ENCODE measurements around the gene ERI2. TPM values are rescaled to one million over a fixed set of nuclear protein-coding genes. Genes with fewer than 3 reads are reported as not detected.
"Not testable (repeated sequence)": the region's sequence is repeated elsewhere in the genome, so short reads cannot be mapped to it uniquely, and the experiment has no call there.

Gene ERI2
- total RNA-seq, 2 experiments from 2014 or later = 18.4 to 19.6 TPM

GRCh38 chr16:20781697-20782096 lies 24.6 kb downstream of the ERI2 start:
- H3K9me3 Mint-ChIP-seq = no peaks in the 10 kb centered on the region
- no peak overlapping the region for H3K27ac Mint-ChIP-seq
- H3K36me3 Mint-ChIP-seq (ENCODE audit: low read depth) = peaks cover 3% of the 10 kb centered on the region
- H3K27me3 Mint-ChIP-seq (ENCODE audit: low read depth) = no peaks in the 10 kb centered on the region
- CTCF ChIA-PET = no interaction called here
- no peaks in the 10 kb centered on the region for H3K4me1 Mint-ChIP-seq (ENCODE audit: low read depth)
- intact Hi-C loops (cut with micrococcal nuclease) = no loop called here
- no peak for DNase-seq
- H3K4me3 Mint-ChIP-seq = no peak overlapping the region

GRCh38 chr16:20774703-20775362 lies 31.4 kb downstream of the ERI2 start:
- peak; percentile 73 for DNase-seq
- H3K9me3 Mint-ChIP-seq = no peaks in the 10 kb centered on the region
- peaks cover 9% of the 10 kb centered on the region for H3K36me3 Mint-ChIP-seq (ENCODE audit: low read depth)
- no peak overlapping the region for H3K4me3 Mint-ChIP-seq
- intact Hi-C loops (cut with micrococcal nuclease) = no loop called here
- CTCF ChIA-PET = interaction anchor here (0.8 to 1.0 kb wide), 3 partner anchors 10 to 14 kb away, joined by 3 read pairs; no protein-coding TSS in a partner anchor
- H3K27me3 Mint-ChIP-seq (ENCODE audit: low read depth) = no peaks in the 10 kb centered on the region
- H3K27ac Mint-ChIP-seq = no peak overlapping the region
- no peaks in the 10 kb centered on the region for H3K4me1 Mint-ChIP-seq (ENCODE audit: low read depth)

- peaks cover 7% of the 10 kb centered on the region for H3K36me3 Mint-ChIP-seq (ENCODE audit: low read depth)
- no peaks in the 10 kb centered on the region for H3K27me3 Mint-ChIP-seq (ENCODE audit: low read depth)
- intact Hi-C loops (cut with micrococcal nuclease) = no loop called here
- no peak for DNase-seq
- no peaks in the 10 kb centered on the region for H3K4me1 Mint-ChIP-seq (ENCODE audit: low read depth)
- no peak overlapping the region for H3K4me3 Mint-ChIP-seq
- no peak overlapping the region for H3K27ac Mint-ChIP-seq
- CTCF ChIA-PET = interaction anchor here (0.6 to 1.0 kb wide), 2 partner anchors 9 to 1335 kb away, joined by 3 read pairs; no protein-coding TSS in a partner anchor
- H3K9me3 Mint-ChIP-seq = no peaks in the 10 kb centered on the region
Observed at GRCh38 chr16:20773679-20774078, 32.6 kb downstream of the ERI2 start.

GRCh38 chr16:20768818-20769217 lies 37.5 kb downstream of the ERI2 start:
- H3K9me3 Mint-ChIP-seq = no peaks in the 10 kb centered on the region
- CTCF ChIA-PET = no interaction called here
- H3K4me1 Mint-ChIP-seq (ENCODE audit: low read depth) = peaks cover 12% of the 10 kb centered on the region
- H3K36me3 Mint-ChIP-seq (ENCODE audit: low read depth) = peaks cover 6% of the 10 kb centered on the region
- H3K4me3 Mint-ChIP-seq = no peak overlapping the region
- H3K27me3 Mint-ChIP-seq (ENCODE audit: low read depth) = no peaks in the 10 kb centered on the region
- H3K27ac Mint-ChIP-seq = no peak overlapping the region
- intact Hi-C loops (cut with micrococcal nuclease) = no loop called here
- no peak for DNase-seq

- DNase-seq = no peak
- Mint-ChIP-seq H3K9me3 (no peaks in the 10 kb centered on the region), H3K4me1 (ENCODE audit: low read depth) (peaks cover 16% of the 10 kb centered on the region), H3K27ac (no peak overlapping the region), H3K4me3 (no peak overlapping the region), H3K36me3 (ENCODE audit: low read depth) (peaks cover 6% of the 10 kb centered on the region), H3K27me3 (ENCODE audit: low read depth) (no peaks in the 10 kb centered on the region)
- intact Hi-C loops (cut with micrococcal nuclease) = no loop called here
- CTCF ChIA-PET = no interaction called here
Observed at GRCh38 chr16:20768121-20768520, 38.2 kb downstream of the ERI2 start.

- H3K36me3 Mint-ChIP-seq (ENCODE audit: low read depth) = peaks cover 6% of the 10 kb centered on the region
- no peak for DNase-seq
- H3K27ac Mint-ChIP-seq = no peak overlapping the region
- H3K27me3 Mint-ChIP-seq (ENCODE audit: low read depth) = no peaks in the 10 kb centered on the region
- H3K9me3 Mint-ChIP-seq = peaks cover 2% of the 10 kb centered on the region
- H3K4me1 Mint-ChIP-seq (ENCODE audit: low read depth) = peaks cover 19% of the 10 kb centered on the region
- intact Hi-C loops (cut with micrococcal nuclease) = no loop called here
- CTCF ChIA-PET = no interaction called here
- no peak overlapping the region for H3K4me3 Mint-ChIP-seq
Observed at GRCh38 chr16:20767577-20767976, 38.7 kb downstream of the ERI2 start.

GRCh38 chr16:20766294-20766693 lies 40.0 kb downstream of the ERI2 start:
- Mint-ChIP-seq H3K9me3 (peaks cover 6% of the 10 kb centered on the region), H3K4me1 (ENCODE audit: low read depth) (peaks cover 25% of the 10 kb centered on the region), H3K27me3 (ENCODE audit: low read depth) (no peaks in the 10 kb centered on the region), H3K36me3 (ENCODE audit: low read depth) (peaks cover 5% of the 10 kb centered on the region), H3K27ac (no peak overlapping the region), H3K4me3 (no peak overlapping the region)
- CTCF ChIA-PET = interaction anchor here (0.7 kb wide), 1 partner anchor 37 kb away, joined by 3 read pairs; no protein-coding TSS in a partner anchor
- no peak for DNase-seq
- intact Hi-C loops (cut with micrococcal nuclease) = no loop called here

- no peak for DNase-seq
- Mint-ChIP-seq H3K9me3 (peaks cover 6% of the 10 kb centered on the region), H3K27ac (no peak overlapping the region), H3K4me1 (ENCODE audit: low read depth) (peaks cover 25% of the 10 kb centered on the region), H3K4me3 (no peak overlapping the region), H3K27me3 (ENCODE audit: low read depth) (no peaks in the 10 kb centered on the region), H3K36me3 (ENCODE audit: low read depth) (peaks cover 5% of the 10 kb centered on the region)
- intact Hi-C loops (cut with micrococcal nuclease) = no loop called here
- CTCF ChIA-PET = interaction anchor here (0.6 to 1.2 kb wide), 3 partner anchors 8 to 88 kb away, joined by 3 read pairs; no protein-coding TSS in a partner anchor
Observed at GRCh38 chr16:20765732-20766131, 40.5 kb downstream of the ERI2 start.

GRCh38 chr16:20764448-20764847 lies 41.8 kb downstream of the ERI2 start:
- H3K27me3 Mint-ChIP-seq (ENCODE audit: low read depth); intact Hi-C loops (cut with micrococcal nuclease); H3K36me3 Mint-ChIP-seq (ENCODE audit: low read depth); H3K27ac Mint-ChIP-seq; H3K9me3 Mint-ChIP-seq: not testable (repeated sequence)
- DNase-seq = peak; percentile 16
- CTCF ChIA-PET = interaction anchor here (1.0 to 1.2 kb wide), 4 partner anchors 10 to 26 kb away, joined by 3 to 4 read pairs (median 3); no protein-coding TSS in a partner anchor
- Mint-ChIP-seq H3K4me1 (ENCODE audit: low read depth) (peaks cover 25% of the 10 kb centered on the region), H3K4me3 (peak overlapping the region; percentile 87)

- intact Hi-C loops (cut with micrococcal nuclease) = loop anchor here (1.0 kb wide), 3 partner anchors 22 to 137 kb away; partner anchors contain the start of genes DCUN1D3, ERI2, LYRM1 and REXO5
- peak within 1 kb of the TSS; percentile 94 for H3K27ac Mint-ChIP-seq
- CTCF ChIA-PET = no interaction called here
- H3K9me3 Mint-ChIP-seq = peaks cover 6% of the 10 kb centered on the region
- no peaks in the 10 kb centered on the region for H3K27me3 Mint-ChIP-seq (ENCODE audit: low read depth)
- peak within 1 kb of the TSS; percentile 87 for H3K4me3 Mint-ChIP-seq
- peak; percentile 83 for DNase-seq
- H3K4me1 Mint-ChIP-seq (ENCODE audit: low read depth) = peaks cover 25% of the 10 kb centered on the region
- H3K36me3 Mint-ChIP-seq (ENCODE audit: low read depth) = peaks cover 8% of the 10 kb centered on the region
Observed at GRCh38 chr16:20763461-20764232, 42.6 kb downstream of the ERI2 start, which contains the start of gene ACSM3. Gene ACSM3, plus strand, starts transcription at chr16:20764014. Its CDS starts 6,021 bp downstream, at chr16:20770035.

- peak overlapping the region; percentile 94 for H3K27ac Mint-ChIP-seq
- intact Hi-C loops (cut with micrococcal nuclease) = loop anchor here (1.0 kb wide), 3 partner anchors 21 to 138 kb away; partner anchors contain the start of genes DCUN1D3, ERI2, LYRM1 and REXO5
- CTCF ChIA-PET = interaction anchor here (1.1 kb wide), 1 partner anchor 87 kb away, joined by 3 read pairs; no protein-coding TSS in a partner anchor
- peaks cover 25% of the 10 kb centered on the region for H3K4me1 Mint-ChIP-seq (ENCODE audit: low read depth)
- peak overlapping the region; percentile 87 for H3K4me3 Mint-ChIP-seq
- H3K36me3 Mint-ChIP-seq (ENCODE audit: low read depth) = peaks cover 8% of the 10 kb centered on the region
- H3K9me3 Mint-ChIP-seq = peaks cover 6% of the 10 kb centered on the region
- DNase-seq = no peak
- no peaks in the 10 kb centered on the region for H3K27me3 Mint-ChIP-seq (ENCODE audit: low read depth)
Observed at GRCh38 chr16:20762404-20763123, 43.7 kb downstream of the ERI2 start.

GRCh38 chr16:20761175-20761574 lies 45.1 kb downstream of the ERI2 start:
- Mint-ChIP-seq H3K27me3 (ENCODE audit: low read depth) (no peaks in the 10 kb centered on the region), H3K27ac (no peak overlapping the region), H3K9me3 (peaks cover 6% of the 10 kb centered on the region), H3K36me3 (ENCODE audit: low read depth) (peaks cover 8% of the 10 kb centered on the region), H3K4me1 (ENCODE audit: low read depth) (peaks cover 25% of the 10 kb centered on the region), H3K4me3 (no peak overlapping the region)
- intact Hi-C loops (cut with micrococcal nuclease) = no loop called here
- CTCF ChIA-PET = no interaction called here
- no peak for DNase-seq

Data from activated naive CD4-positive, alpha-beta T cell treated with anti-CD3 and anti-CD28 coated beads for 36 hours (primary cell).